Uterus (tissue), 2 donors: Measurements from ENCODE around the gene POLR1E.

Source experiments
- POLR2A ChIP-seq, 2 donors: fragments of 450-650 bp; IDR thresholded peaks; one replicate each; pipeline ENCODE4 v1.6.1; 2016; ENCODE audit warnings: antibody characterized with exemption in 2 of 2, mild to moderate bottlenecking in 1 of 2, moderate library complexity in 1 of 2
- TF ChIP-seq, protein P1 (sequence below), 4 experiments: fragments of 200-600 bp in 2 of 4; fragments of 450-650 bp in 2 of 4; sonication (generic) in 2 of 4; IDR thresholded peaks; one replicate each; pipeline ENCODE4 v1.5.1; 2016 to 2019; ENCODE audit warnings: antibody characterized with exemption in 4 of 4, mild to moderate bottlenecking in 2 of 4, moderate library complexity in 1 of 4

DNA sequence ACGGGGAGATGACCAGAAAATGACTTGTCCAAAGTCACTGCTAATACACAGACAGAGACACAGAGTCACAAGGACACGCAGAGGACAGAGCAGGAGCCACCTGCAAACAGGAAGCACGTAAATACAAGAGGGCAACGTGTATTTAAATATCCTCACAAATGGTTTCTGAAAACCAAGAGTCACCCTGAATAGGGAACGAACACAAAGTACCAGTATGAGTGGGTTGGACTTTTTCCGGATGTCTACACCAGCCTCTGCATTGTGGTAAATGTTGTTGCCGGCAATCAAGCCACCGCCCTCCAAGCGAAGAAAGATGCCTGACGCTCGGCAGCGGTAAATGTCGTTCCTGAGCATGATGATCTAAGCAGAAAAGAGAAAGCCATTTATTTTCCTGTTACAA is 46.0 kb downstream of the POLR1E start:
- no peak for TF ChIP-seq POLR2A (IDR thresholded peaks at IDR 0.05)
- TF ChIP-seq, protein P1, sequence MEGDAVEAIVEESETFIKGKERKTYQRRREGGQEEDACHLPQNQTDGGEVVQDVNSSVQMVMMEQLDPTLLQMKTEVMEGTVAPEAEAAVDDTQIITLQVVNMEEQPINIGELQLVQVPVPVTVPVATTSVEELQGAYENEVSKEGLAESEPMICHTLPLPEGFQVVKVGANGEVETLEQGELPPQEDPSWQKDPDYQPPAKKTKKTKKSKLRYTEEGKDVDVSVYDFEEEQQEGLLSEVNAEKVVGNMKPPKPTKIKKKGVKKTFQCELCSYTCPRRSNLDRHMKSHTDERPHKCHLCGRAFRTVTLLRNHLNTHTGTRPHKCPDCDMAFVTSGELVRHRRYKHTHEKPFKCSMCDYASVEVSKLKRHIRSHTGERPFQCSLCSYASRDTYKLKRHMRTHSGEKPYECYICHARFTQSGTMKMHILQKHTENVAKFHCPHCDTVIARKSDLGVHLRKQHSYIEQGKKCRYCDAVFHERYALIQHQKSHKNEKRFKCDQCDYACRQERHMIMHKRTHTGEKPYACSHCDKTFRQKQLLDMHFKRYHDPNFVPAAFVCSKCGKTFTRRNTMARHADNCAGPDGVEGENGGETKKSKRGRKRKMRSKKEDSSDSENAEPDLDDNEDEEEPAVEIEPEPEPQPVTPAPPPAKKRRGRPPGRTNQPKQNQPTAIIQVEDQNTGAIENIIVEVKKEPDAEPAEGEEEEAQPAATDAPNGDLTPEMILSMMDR (IDR thresholded peaks at IDR 0.05), result no peak
